Upper lobe of right lung (tissue), 1 donor: ENCODE data around the gene DPF1. TPM values are rescaled to one million over a fixed set of nuclear protein-coding genes. Genes with fewer than 3 reads are reported as not detected.
A peak's percentile ranks its signal among the peaks of the same experiment; 100 is the strongest.

ENCODE experiments used
- ATAC-seq: fragments of 200-7000 bp; cut with Tn5 transposase; one replicate; pipeline ENCODE4 v1.9.1; 2020; ENCODE audit warnings: mild to moderate bottlenecking, moderate library complexity
- DNase-seq: peaks from one replicate; pipeline ENCODE4 v3.0.0-alpha.2; 2020
- H3K27ac ChIP-seq: fragments of 200-600 bp; one replicate; pipeline ENCODE4 v1.8.0; 2022
- H3K27me3 ChIP-seq: fragments of 200-600 bp; one replicate; pipeline ENCODE4 v1.8.0; 2022; ENCODE audit warnings: mild to moderate bottlenecking
- H3K36me3 ChIP-seq: fragments of 200-600 bp; one replicate; pipeline ENCODE4 v1.8.0; 2022
- H3K4me1 ChIP-seq: fragments of 200-600 bp; one replicate; pipeline ENCODE4 v1.8.0; 2022
- H3K4me3 ChIP-seq: fragments of 200-600 bp; one replicate; pipeline ENCODE4 v1.8.0; 2022; ENCODE audit warnings: mild to moderate bottlenecking
- H3K9me3 ChIP-seq: fragments of 200-600 bp; one replicate; pipeline ENCODE4 v1.8.0; 2022
- intact Hi-C: fragments of 100-400 bp; cut with DNase I; formaldehyde crosslinking; loops from one replicate; pipeline ENCODE4 v1.11.0; 2022
- total RNA-seq: library from RNA; stranded (reverse); fragmentation: NEBNext Ultra II Directional; extraction: Animal tissue kit (Norgen Biotek cat#: 25700); gene quantifications from one replicate; pipeline ENCODE4 v1.2.1, GENCODE V29; 2021
- TF ChIP-seq, protein P1 (sequence below): fragments of 200-600 bp; IDR thresholded peaks from one replicate; pipeline ENCODE4 v1.8.0; 2022; ENCODE audit warnings: antibody characterized with exemption
- donor health status: DM: no; HTN: yes; CAD: no; lungs with severe emphysema.

The DPF1 gene
- total RNA-seq, 1 donor from 2014 or later: not detected

DNA sequence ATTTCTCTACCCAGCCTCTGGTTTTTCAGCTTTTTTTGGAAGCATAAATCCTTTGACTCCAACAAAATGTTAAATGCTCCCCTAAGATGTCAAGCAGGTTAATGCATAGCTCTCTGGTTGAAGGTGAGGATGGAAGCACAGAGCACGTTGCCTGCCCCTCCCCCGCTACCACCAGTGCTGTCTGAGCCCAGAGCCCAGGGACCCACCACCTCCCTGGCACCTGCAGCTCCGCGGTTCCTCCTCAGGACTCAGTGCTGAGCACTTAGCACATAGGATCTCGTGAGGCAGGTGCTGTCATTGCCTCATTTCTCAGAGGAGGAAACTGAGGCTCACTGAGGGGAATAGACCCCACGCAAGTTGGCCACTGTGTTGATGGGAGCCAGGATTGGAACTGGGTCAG is 48.6 kb downstream of the DPF1 start:
- no peaks in the 10 kb centered on the region for H3K27me3 ChIP-seq
- intact Hi-C loops: no loop called here
- ATAC-seq: no peak
- peaks cover 9% of the 10 kb centered on the region for H3K9me3 ChIP-seq
- H3K36me3 ChIP-seq: no peaks in the 10 kb centered on the region
- H3K4me1 ChIP-seq: no peaks in the 10 kb centered on the region
- no peak overlapping the region for H3K27ac ChIP-seq
- H3K4me3 ChIP-seq: no peak overlapping the region
- no peak for DNase-seq
- TF ChIP-seq, protein P1, sequence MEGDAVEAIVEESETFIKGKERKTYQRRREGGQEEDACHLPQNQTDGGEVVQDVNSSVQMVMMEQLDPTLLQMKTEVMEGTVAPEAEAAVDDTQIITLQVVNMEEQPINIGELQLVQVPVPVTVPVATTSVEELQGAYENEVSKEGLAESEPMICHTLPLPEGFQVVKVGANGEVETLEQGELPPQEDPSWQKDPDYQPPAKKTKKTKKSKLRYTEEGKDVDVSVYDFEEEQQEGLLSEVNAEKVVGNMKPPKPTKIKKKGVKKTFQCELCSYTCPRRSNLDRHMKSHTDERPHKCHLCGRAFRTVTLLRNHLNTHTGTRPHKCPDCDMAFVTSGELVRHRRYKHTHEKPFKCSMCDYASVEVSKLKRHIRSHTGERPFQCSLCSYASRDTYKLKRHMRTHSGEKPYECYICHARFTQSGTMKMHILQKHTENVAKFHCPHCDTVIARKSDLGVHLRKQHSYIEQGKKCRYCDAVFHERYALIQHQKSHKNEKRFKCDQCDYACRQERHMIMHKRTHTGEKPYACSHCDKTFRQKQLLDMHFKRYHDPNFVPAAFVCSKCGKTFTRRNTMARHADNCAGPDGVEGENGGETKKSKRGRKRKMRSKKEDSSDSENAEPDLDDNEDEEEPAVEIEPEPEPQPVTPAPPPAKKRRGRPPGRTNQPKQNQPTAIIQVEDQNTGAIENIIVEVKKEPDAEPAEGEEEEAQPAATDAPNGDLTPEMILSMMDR: no peak

DNA sequence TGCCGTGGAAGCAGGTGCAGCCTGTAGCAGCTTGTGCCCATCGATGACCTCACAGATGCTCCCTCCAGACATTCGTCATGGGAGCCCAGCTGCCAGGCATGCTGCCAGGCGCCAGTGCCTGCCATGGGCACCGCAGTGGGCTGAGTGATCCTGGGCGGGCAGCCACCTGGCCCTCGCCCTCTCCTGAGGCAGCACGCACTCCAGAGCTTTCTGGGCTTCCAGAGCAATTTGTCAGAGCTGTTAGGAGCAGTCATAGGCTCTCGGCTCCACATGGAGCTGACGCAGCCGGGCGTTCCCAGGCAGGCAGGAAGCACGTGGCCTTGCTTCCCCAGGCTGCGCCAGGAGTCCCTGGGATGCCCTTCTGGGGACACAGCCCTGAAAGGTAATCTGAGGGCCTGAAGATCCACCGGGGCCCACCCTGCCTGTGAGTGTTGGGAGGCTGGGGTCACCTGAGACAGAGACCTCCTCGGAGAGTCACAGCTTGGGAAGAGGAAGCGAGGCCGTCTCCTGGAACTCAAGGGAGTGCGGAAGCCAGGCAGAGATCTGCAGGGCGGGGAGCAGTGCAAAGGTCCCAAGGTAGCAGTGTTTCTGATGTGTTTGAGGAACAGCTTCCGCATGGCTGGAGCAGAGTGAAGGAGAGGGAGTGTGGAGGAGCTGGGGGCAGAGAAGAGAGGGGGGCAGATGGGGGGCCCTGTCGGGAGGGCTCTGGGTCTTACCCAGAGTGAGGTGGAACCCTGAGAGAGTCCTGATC is 50.6 kb downstream of the DPF1 start:
- H3K9me3 ChIP-seq: no peaks in the 10 kb centered on the region
- ATAC-seq: peak; percentile 45
- TF ChIP-seq, protein P1: no peak
- DNase-seq: no peak
- H3K27ac ChIP-seq: no peak overlapping the region
- intact Hi-C loops: no loop called here
- no peaks in the 10 kb centered on the region for H3K4me1 ChIP-seq
- H3K4me3 ChIP-seq: no peak overlapping the region
- peaks cover 8% of the 10 kb centered on the region for H3K36me3 ChIP-seq
- no peaks in the 10 kb centered on the region for H3K27me3 ChIP-seq

DNA sequence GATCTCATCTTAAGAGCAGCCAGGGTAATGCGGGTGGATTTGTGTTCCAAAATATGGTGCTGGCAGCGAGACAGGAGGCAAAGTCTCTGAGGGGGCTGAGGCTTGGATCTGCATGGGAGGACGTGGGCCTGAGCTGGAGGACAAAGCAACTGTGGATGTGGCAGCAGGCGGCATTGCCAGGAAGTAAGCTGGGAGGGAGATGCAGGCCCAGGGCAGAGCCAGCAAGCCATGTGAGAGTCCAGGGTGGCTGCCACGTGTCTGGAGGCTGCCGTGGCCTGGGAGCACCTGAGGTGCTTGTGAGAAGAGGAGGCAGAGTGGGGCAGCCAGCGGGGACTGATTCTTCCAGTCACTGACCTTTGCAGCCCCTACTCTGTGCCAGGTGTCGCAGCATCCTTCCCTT is 52.0 kb downstream of the DPF1 start:
- Histone ChIP-seq H3K27me3 (no peaks in the 10 kb centered on the region), H3K4me1 (no peaks in the 10 kb centered on the region), H3K36me3 (peaks cover 18% of the 10 kb centered on the region), H3K9me3 (no peaks in the 10 kb centered on the region), H3K4me3 (no peak overlapping the region), H3K27ac (no peak overlapping the region)
- ATAC-seq (no peak), DNase-seq (no peak)
- intact Hi-C loops: no loop called here
- TF ChIP-seq, protein P1: no peak

DNA sequence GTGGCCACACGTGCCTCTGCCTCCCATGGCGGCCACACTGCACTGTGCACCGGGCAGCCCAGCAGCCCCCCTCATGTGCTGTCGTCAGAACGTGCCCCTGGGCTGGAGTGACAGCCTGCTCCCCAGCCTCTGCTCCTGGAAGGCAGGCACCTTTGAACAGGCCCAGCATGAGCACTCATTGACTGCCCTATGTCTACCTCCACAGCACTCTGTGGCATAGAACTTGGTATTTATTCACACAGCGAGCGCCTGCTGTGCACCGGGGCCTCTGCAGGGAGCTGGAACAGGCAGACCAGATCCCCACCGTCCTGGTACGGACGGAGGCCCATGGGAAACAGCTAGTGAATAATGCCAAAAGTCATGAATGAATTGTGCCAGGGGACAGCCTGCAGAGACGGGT is 53.7 kb downstream of the DPF1 start:
- Histone ChIP-seq H3K36me3 (peaks cover 32% of the 10 kb centered on the region), H3K27ac (no peak overlapping the region), H3K9me3 (no peaks in the 10 kb centered on the region), H3K27me3 (no peaks in the 10 kb centered on the region), H3K4me3 (no peak overlapping the region), H3K4me1 (no peaks in the 10 kb centered on the region)
- ATAC-seq (no peak), DNase-seq (no peak)
- intact Hi-C loops: no loop called here
- TF ChIP-seq, protein P1: no peak

DNA sequence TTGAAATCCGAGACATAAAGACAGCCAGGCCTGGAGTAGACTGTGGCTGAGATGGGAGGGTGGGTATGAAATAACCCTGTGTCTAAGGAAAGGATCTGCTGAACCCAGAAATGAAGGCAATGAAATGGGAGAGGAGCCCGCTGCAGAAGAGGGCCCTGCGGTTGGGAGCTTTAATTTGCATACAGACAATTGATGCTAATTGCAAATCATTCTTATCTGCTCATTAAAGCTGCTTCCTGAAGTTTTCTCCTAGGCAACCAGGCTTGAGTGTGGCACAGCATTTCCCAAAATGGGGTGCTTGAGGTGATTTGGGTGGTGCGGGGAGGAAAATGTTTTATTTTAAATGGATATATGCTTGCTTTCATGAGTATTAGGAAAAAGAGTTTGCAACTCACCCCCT is 55.4 kb downstream of the DPF1 start:
- Histone ChIP-seq H3K36me3 (peaks cover 47% of the 10 kb centered on the region), H3K27ac (no peak overlapping the region), H3K9me3 (no peaks in the 10 kb centered on the region), H3K4me3 (no peak overlapping the region), H3K4me1 (no peaks in the 10 kb centered on the region), H3K27me3 (no peaks in the 10 kb centered on the region)
- intact Hi-C loops: no loop called here
- DNase-seq (no peak), ATAC-seq (no peak)
- TF ChIP-seq, protein P1: no peak

DNA sequence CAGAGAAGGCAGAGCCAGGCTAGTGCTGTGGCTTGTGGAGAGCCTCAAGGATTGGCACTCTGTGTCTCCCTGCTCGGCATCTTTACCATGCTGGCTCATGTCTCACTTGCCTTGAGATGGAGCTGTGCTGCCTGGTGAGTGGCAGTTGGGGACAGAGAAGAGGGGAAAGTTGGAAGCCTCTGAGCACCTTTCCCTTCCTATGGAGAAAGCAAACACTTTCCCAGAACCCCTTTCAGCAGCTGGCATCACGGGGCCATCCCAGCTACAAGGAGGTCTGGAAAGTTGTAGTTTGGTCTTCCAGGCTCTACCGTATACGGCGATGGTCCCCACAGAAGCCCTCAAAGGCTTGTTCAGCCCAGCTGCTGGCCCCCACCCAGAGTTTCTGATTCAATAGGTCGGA is 58.7 kb downstream of the DPF1 start:
- Histone ChIP-seq H3K27ac (no peak overlapping the region), H3K4me3 (no peak overlapping the region), H3K9me3 (peaks cover 6% of the 10 kb centered on the region), H3K36me3 (peaks cover 58% of the 10 kb centered on the region), H3K4me1 (no peaks in the 10 kb centered on the region), H3K27me3 (no peaks in the 10 kb centered on the region)
- ATAC-seq (no peak), DNase-seq (no peak)
- TF ChIP-seq, protein P1: no peak
- intact Hi-C loops: no loop called here
